Measurements from ENCODE around the gene TIMM17B.
A peak's percentile ranks its signal among the peaks of the same experiment; 100 is the strongest.

Gene TIMM17B

DNA sequence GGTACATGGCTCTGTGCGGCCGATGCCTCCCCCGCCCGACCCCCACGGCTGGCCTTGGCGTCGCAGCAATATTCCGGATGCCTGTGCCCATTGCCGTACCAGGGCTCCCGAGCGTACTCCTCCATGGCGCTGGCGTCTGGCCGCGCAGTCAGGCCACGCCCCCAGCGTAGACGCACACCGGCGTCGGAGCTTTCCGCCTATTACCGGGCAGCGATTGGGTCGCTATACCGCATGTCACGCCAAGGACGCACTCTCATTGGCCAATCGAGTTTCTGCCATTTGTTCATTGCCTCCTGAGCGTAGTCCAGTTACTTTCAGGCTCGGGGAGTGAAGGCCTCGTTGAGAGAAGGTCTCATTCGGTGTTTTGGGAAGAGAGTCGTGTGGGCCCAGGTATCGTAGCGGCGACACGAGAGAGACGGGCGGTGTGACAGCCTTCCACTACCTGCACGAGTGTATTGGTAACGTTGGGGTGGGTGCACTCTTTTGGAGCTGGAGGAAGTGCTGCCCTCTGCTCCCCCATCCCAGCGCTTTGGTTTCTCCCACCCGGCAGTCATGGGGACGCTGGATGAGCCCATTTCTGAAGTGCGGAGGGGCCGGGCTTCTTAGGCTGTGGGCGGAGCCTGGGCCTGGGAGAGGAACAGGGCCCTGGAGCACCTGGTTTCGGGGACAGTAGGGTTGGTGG, at the start of gene TIMM17B, which contains the start of gene PQBP1:
TIMM17B (minus strand) TSS at position 144 of the 682 bp plus-strand sequence; CDS start at position 125, 19 bp downstream.
PQBP1 (plus strand) TSS at position 306 of the 682 bp plus-strand sequence. CDS start 580 bp downstream, outside the sequence.
- DNase-seq (ENCODE audit: low read depth in 2 of 2): peak; percentile 90 to 91

GRCh38 chrX:48945517-48946348, 48.2 kb upstream of the TIMM17B start:
- peak in 1 of 2 experiments; percentile 1 for DNase-seq (ENCODE audit: low read depth in 2 of 2)

DNA sequence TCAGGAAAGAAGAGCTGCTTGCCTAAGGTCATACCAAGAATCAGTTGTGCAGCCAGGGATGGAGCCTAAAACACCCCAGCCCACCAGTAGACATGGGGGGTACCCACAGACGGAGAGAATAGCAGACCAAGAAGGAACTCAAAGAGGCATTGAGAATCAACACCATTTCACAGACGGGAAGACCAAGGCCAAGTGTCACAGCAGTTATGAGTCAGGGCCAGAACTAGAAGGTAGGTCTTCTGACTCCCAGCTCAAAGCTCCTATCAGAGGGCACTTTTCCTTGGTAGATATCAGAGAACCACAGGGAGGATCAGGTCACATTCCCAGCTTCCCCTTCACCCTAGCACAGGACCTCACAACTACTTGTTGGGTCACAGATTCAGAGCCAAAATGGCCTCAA, 45.3 kb upstream of the TIMM17B start:
- DNase-seq (ENCODE audit: low read depth in 2 of 2): no peak

GRCh38 chrX:48940404-48940955, 42.9 kb upstream of the TIMM17B start:
- no peak for DNase-seq (ENCODE audit: low read depth in 2 of 2)

- DNase-seq (ENCODE audit: low read depth in 2 of 2): no peak
Measured at GRCh38 chrX:48939524-48940228, 42.1 kb upstream of the TIMM17B start.

GRCh38 chrX:48938721-48939425, 41.3 kb upstream of the TIMM17B start:
- no peak for DNase-seq (ENCODE audit: low read depth in 2 of 2)

GRCh38 chrX:48937054-48937907, 39.7 kb upstream of the TIMM17B start:
- no peak for DNase-seq (ENCODE audit: low read depth in 2 of 2)

GRCh38 chrX:48936429-48937053, 39.0 kb upstream of the TIMM17B start:
- no peak for DNase-seq (ENCODE audit: low read depth in 2 of 2)

DNA sequence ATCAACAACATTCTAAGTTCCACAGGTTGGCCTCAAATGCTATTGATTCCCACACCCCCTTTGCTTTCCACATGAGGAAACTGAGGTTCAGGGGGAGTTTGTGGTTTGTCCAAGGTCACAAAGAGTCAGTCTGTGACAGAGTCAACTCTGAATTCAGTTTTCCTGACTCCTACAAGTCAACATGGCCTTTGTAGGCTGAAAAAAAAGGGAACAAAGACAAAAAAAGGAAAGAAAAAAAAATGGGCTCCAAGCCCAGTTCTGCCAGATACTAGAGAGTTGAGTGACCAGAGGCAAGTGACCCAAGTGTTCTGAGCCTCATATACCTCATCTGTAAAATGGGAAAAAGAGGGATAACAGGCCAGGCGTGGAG, 37.7 kb upstream of the TIMM17B start:
- DNase-seq (ENCODE audit: low read depth in 2 of 2): no peak

DNA sequence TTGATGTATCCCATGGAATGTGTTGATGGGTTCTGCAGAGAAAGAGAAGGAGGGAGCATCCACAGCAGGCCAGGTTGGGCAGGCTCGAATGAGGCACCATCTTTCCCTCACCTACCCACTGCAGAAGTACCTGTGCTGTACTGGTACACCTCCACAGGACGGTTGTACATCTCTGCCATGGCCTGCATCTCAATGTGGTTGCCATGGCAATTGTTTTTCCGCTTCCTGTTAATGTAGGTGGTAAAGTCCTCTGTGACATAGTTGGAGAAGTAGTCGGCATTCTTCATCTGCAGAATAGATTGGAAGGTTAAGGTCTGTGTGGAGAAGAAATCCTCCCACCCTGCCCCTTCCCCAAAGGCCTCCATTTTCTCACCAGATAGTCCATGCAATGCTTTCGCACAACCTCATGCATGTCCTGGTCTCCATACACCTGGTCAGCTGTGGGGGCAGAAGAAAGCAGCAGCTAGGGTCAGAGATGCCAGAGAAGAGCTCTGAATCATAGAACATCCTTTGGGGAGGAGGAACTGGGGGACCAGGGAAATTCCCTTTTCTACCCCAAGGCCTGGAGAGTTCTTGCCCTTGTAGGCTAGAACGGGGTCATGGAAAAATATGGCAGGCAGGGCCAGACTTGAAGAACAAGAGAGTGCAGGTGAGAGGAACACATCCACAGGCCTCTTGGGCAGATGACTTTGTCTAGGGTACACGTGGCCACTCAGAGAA, 37.2 kb upstream of the TIMM17B start:
- DNase-seq (ENCODE audit: low read depth in 2 of 2): no peak

GRCh38 chrX:48933757-48934156, 36.2 kb upstream of the TIMM17B start:
- DNase-seq (ENCODE audit: low read depth in 2 of 2): no peak

- no peak for DNase-seq (ENCODE audit: low read depth in 2 of 2)
Measured at GRCh38 chrX:48927736-48928382, 30.3 kb upstream of the TIMM17B start.

DNA sequence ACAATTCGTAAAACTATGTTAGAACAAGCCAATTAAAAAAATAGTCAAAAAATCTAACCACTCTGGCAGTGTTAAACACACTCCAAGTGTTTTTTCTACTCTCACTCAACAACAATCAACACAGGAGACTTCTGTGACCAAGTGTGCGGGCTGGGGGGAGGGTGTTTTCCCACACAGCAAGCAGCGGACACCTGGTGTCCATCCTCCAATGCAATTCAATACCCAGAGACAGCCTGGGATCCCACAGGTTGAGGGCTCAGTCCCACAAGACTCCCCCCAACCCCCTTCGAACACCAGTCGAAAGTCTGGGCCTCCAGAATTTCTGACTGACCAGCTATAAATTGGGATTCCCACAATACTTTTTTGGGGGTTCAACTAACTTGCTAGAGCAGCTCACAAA, 29.6 kb upstream of the TIMM17B start:
- no peak for DNase-seq (ENCODE audit: low read depth in 2 of 2)

- no peak for DNase-seq (ENCODE audit: low read depth in 2 of 2)
Measured at GRCh38 chrX:48924270-48924669, 26.7 kb upstream of the TIMM17B start.

DNA sequence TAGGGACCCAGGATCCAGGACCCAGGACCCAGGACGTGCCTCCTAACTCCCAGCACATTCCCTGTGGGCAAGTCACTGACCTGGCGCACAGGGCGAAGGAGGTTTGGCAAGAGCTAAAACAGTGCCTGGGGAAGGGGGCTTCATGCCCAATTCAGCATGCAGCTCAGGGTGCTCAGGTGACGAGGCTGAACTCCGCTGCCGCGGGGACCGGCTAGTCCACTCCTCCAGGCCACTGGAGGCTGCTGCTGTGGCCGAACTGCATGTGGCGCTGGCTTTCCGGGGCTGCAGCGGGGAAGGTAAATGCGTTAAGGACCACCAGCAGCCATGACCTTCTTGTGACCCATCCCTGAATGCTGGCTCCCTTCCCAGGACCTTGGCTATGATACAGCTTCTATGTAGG, 26.2 kb upstream of the TIMM17B start:
- no peak for DNase-seq (ENCODE audit: low read depth in 2 of 2)

DNA sequence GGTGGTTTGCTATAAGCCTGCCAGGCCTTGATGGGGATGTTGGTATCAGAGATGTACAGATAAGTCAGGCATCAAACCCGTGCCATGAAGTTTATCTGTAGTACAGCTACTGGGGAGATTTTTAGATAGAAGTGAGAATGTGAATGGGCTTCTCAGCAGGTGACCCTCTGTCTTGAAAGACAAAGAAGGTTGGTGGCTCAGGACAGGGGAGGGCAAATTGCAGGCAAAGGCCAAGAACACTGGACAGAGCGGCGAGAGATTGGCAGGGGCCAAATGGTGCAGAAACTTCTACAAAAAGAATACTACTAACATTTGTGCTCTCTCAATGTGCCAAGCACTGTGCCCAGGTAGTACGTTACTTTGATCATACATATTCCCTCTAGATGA, 23.1 kb upstream of the TIMM17B start:
- DNase-seq (ENCODE audit: low read depth in 2 of 2): no peak

DNA sequence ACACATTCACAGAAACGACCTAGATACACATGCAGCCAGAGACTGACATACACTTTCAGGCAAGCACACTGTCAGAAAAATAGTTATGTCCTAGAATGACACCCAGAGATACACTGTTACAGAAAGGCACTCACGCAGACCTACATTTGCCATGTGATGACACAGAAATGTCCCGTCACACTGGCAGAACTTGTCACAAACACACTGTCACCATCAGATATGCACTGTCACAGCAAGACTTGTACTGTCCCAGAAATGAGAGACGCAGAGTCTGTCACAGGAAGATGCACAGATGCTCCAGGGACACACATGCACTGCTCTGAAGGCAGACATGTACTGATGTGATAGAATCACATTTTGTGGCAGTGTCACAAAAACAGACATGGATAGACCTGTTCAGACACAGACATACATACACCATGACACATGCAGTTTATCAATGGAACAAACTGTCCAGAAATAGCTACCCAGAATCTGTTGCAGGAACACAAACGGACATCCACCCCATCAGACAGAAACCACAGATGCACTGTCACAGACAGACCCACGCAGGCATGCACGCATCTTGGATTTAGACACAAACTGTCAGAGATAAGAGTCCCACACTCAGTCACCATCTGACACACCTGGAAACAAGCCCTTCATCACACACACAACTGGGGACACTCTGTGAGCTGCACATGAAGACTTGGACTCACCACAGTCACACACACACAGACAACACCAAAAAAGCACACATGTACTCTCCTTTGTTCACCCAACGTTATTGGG, 22.6 kb upstream of the TIMM17B start:
- DNase-seq (ENCODE audit: low read depth in 2 of 2): no peak

DNA sequence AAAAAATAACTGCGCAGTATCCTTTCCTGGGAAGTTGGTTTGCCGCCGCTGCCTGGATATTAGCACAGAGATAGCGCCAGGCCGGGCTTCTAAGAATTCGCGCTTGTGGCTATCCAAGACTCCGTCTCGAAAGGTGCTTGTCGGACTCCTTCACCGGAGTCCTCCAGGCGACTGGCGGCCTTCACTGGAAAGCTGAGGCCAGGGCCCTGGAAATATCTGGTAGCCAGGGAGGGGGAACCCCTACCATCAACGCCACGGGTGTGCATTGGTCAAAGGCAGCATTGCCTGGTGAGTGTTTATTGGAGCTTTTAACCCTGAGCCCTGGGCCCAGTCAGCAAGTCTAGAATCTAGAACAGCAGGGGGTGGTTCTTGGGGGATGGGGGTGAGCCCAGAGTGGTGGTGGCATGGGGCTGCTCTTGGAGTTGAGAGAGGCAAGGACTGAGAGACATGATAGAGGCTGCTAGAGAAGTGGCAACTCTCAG, 21.8 kb upstream of the TIMM17B start:
- DNase-seq (ENCODE audit: low read depth in 2 of 2): no peak

Data from fibroblast of skin of left biceps (primary cell).